Activated T-cell treated with anti-CD3 and anti-CD28 coated beads for 1 hour (primary cell): Measurements from ENCODE around the gene GC.
"Not testable (repeated sequence)": the region's sequence is repeated elsewhere in the genome, so short reads cannot be mapped to it uniquely, and the experiment has no call there.

Experiments used
- DNase-seq: peaks from one replicate; pipeline ENCODE4 v3.0.0-alpha.2; 2020; ENCODE audit warnings: low read depth

The GC gene

GRCh38 chr4:71783972-71784371 lies at the start of gene GC:
GC (minus strand) TSS chr4:71784079; CDS start chr4:71784018, 61 bp downstream.
- no peak for DNase-seq

- no peak for DNase-seq
These were observed 49.5 kb upstream of the GC start for GRCh38 chr4:71833232-71833900.

GRCh38 chr4:71832049-71832448 lies 48.2 kb upstream of the GC start:
- DNase-seq, result no peak

- DNase-seq, result no peak
These were observed 46.8 kb upstream of the GC start for GRCh38 chr4:71830497-71831190.

- DNase-seq, result no peak
These were observed 44.6 kb upstream of the GC start for GRCh38 chr4:71828470-71828869.

GRCh38 chr4:71827826-71828225 lies 43.9 kb upstream of the GC start:
- no peak for DNase-seq

- DNase-seq, result no peak
These were observed 32.9 kb upstream of the GC start for GRCh38 chr4:71816676-71817303.

GRCh38 chr4:71814433-71814832 lies 30.6 kb upstream of the GC start:
- DNase-seq, result no peak

GRCh38 chr4:71809805-71810204 lies 25.9 kb upstream of the GC start:
- not testable (repeated sequence) for DNase-seq

GRCh38 chr4:71807469-71807868 lies 23.6 kb upstream of the GC start:
- no peak for DNase-seq

GRCh38 chr4:71805230-71805629 lies 21.4 kb upstream of the GC start:
- not testable (repeated sequence) for DNase-seq

GRCh38 chr4:71804017-71804697 lies 20.3 kb upstream of the GC start:
- DNase-seq, result not testable (repeated sequence)

- no peak for DNase-seq
These were observed 2.1 kb upstream of the GC start for GRCh38 chr4:71785959-71786358.

GRCh38 chr4:71784569-71785197 lies 804 bp upstream of the GC start:
- DNase-seq, result no peak

- DNase-seq, result no peak
These were observed 6.0 kb downstream of the GC start for GRCh38 chr4:71777891-71778290.

GRCh38 chr4:71775449-71775848 lies 8.4 kb downstream of the GC start:
- DNase-seq, result no peak

GRCh38 chr4:71774136-71774535 lies 9.7 kb downstream of the GC start:
- no peak for DNase-seq

- no peak for DNase-seq
These were observed 10.9 kb downstream of the GC start for GRCh38 chr4:71773004-71773403.

- DNase-seq, result no peak
These were observed 11.3 kb downstream of the GC start for GRCh38 chr4:71772592-71772991.

GRCh38 chr4:71771613-71772012 lies 12.3 kb downstream of the GC start:
- DNase-seq, result no peak

GRCh38 chr4:71769434-71769833 lies 14.4 kb downstream of the GC start:
- no peak for DNase-seq

- DNase-seq, result no peak
These were observed 15.8 kb downstream of the GC start for GRCh38 chr4:71768123-71768522.
